ENCODE results near the gene QRICH2. TPM values are rescaled to one million over a fixed set of nuclear protein-coding genes. Genes with fewer than 3 reads are reported as not detected.

QRICH2 gene
- total and polyA plus RNA-seq, 9 of the 15 experiments (the other 6 are each of a cell fraction or from before 2014, with no cell fraction given), result 0.03 to 1.6 (median 0.81) TPM

DNA sequence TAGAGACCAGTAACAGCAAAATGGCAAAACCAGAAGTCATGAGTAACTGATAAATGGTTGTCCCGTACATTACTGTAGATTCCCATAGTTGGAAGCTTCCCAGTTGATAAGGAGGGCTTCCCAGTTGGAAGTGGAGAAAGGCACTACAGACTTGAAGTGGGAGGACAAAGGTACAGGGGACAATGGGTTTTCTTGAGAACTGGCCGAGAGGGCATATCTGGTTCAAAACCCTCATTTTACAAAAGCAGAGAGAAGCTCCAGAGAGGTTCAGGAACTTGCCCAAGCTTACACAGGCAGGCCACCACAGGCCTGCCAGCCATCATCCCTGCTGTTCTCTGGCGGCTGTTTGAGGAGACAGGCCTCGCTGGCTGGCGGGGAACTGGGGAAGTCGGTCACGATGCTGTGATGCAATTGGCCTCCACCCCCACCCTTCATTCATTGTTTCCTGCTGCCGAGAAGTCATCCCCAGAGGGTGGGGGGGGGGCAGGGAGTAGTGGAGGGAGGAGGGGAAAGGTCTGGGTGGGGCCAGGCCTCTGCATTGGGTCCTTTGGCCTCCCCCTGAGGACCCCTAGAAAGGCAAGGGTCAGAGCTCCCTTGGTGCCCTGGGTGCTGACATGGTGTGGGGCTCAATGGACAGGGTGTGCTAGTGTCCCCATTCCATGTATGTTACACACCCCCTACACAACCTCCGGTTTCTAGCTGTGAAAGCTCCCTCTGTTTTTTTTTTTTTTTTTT, 39.9 kb downstream of the QRICH2 start (continued):
- TF ChIP-seq ZNF146 (CRISPR knock-in tag; IDR thresholded peaks at IDR 0.05; ENCODE audit: unreplicated experiment), result no peak
- TF ChIP-seq CAMTA2 (CRISPR knock-in tag; conservative IDR thresholded peaks at IDR 0.05), result no peak
- TF ChIP-seq ZNF212 (CRISPR knock-in tag; IDR thresholded peaks at IDR 0.05), result no peak
- no peak for TF ChIP-seq GTF2F1 (IDR thresholded peaks at IDR 0.05; ENCODE audit: low read depth, low read length)
- TF ChIP-seq ETV6 (IDR thresholded peaks at IDR 0.05; ENCODE audit: borderline replicate concordance in 1 of 2, low read depth in 2 of 2, low read length in 1 of 2), result no peak; a peak in 1 of 4 replicates
- no peak for TF ChIP-seq ETV6 (CRISPR knock-in tag; IDR thresholded peaks at IDR 0.05; ENCODE audit: borderline replicate concordance)
- no peak for TF ChIP-seq ZNF431 (CRISPR knock-in tag; IDR thresholded peaks at IDR 0.05)
- TF ChIP-seq HMGN3 (IDR thresholded peaks at IDR 0.05; ENCODE audit: borderline replicate concordance, extremely low read depth, insufficient read length, low read depth, low read length), result no peak
- no peak for TF ChIP-seq HNRNPLL (IDR thresholded peaks at IDR 0.05; ENCODE audit: low read depth, low read length, poor library complexity, severe bottlenecking)
- TF ChIP-seq, protein P1, sequence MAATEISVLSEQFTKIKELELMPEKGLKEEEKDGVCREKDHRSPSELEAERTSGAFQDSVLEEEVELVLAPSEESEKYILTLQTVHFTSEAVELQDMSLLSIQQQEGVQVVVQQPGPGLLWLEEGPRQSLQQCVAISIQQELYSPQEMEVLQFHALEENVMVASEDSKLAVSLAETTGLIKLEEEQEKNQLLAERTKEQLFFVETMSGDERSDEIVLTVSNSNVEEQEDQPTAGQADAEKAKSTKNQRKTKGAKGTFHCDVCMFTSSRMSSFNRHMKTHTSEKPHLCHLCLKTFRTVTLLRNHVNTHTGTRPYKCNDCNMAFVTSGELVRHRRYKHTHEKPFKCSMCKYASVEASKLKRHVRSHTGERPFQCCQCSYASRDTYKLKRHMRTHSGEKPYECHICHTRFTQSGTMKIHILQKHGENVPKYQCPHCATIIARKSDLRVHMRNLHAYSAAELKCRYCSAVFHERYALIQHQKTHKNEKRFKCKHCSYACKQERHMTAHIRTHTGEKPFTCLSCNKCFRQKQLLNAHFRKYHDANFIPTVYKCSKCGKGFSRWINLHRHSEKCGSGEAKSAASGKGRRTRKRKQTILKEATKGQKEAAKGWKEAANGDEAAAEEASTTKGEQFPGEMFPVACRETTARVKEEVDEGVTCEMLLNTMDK (IDR thresholded peaks at IDR 0.05; ENCODE audit: borderline replicate concordance, insufficient read depth, low read depth, low read length, poor library complexity, severe bottlenecking), result no peak
- TF ChIP-seq RAD21 (CRISPR knock-in tag; conservative IDR thresholded peaks at IDR 0.05 in 1 of 2, IDR thresholded peaks at IDR 0.05 in 1 of 2), result peak in 1 of 2 experiments; percentile 20; a peak in 1 of 4 replicates
- no peak for TF ChIP-seq ILF3 (IDR thresholded peaks at IDR 0.05; ENCODE audit: borderline replicate concordance)
- TF ChIP-seq POLR2H (tag; IDR thresholded peaks at IDR 0.05; ENCODE audit: low read depth), result peak; percentile 61
- TF ChIP-seq ZNF408 (CRISPR knock-in tag; IDR thresholded peaks at IDR 0.05; ENCODE audit: low read depth), result no peak
- peak; percentile 60 for TF ChIP-seq SUPT5H (IDR thresholded peaks at IDR 0.05)
- TF ChIP-seq NR3C1 (CRISPR knock-in tag; IDR thresholded peaks at IDR 0.05), result no peak
- TF ChIP-seq, protein P2, sequence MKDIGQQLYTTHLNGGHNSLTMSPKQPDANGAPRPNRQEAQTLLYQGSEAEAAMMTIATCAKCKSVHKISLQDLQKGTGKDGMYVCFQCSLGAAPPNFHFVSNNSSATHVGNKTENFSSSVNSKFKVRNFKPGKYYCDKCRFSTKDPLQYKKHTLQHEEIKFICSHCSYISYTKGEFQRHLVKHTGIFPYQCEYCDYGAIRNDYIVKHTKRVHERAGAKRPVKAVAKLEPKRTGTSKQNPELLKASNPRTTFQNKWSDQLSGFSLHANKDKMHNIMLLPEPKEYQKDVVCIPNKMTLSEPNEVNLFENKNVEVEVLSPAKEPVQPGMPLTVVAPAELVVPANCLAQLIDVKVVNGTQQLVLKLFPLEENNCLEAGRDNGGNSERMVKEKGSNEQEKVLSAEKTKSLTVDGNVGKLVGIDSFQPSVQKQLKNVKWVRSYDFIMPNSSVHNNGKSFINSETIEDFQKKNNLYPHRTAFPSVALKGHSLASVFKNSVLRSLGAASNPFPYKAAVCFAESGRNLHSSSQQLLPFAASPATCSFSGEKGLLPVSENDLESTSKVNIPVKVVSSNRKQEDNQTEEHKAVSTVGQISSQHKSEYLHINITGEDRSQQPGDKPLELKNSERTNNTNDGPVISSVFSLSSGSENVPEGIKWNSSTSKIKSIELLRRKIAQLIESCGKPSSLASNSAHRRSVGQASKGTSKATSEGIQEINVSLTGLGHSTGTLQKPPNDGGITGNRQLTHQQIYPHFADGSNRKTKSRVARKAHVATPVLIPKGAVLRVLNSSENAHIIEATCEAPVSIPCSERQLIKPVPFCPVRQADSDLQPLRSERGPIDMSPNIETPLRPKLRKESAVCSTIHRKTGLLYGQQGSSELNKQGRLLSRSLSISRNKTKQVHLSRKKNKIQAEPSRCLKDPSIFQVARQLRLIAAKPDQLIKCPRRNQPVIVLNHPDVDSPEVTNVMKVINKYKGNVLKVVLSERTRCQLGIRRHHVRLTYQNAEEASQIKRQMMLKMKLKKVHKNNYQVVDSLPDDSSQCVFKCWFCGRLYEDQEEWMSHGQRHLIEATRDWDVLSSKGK (CRISPR knock-in tag; IDR thresholded peaks at IDR 0.05), result no peak
- TF ChIP-seq ZNF347 (CRISPR knock-in tag; IDR thresholded peaks at IDR 0.05; ENCODE audit: low read depth), result no peak
- no peak for TF ChIP-seq ZNF507 (tag; conservative IDR thresholded peaks at IDR 0.05)
- TF ChIP-seq, protein P3, sequence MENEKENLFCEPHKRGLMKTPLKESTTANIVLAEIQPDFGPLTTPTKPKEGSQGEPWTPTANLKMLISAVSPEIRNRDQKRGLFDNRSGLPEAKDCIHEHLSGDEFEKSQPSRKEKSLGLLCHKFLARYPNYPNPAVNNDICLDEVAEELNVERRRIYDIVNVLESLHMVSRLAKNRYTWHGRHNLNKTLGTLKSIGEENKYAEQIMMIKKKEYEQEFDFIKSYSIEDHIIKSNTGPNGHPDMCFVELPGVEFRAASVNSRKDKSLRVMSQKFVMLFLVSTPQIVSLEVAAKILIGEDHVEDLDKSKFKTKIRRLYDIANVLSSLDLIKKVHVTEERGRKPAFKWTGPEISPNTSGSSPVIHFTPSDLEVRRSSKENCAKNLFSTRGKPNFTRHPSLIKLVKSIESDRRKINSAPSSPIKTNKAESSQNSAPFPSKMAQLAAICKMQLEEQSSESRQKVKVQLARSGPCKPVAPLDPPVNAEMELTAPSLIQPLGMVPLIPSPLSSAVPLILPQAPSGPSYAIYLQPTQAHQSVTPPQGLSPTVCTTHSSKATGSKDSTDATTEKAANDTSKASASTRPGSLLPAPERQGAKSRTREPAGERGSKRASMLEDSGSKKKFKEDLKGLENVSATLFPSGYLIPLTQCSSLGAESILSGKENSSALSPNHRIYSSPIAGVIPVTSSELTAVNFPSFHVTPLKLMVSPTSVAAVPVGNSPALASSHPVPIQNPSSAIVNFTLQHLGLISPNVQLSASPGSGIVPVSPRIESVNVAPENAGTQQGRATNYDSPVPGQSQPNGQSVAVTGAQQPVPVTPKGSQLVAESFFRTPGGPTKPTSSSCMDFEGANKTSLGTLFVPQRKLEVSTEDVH (IDR thresholded peaks at IDR 0.05; ENCODE audit: low read depth, partially characterized antibody), result no peak

All from K562 (cell line).